WTC11 (cell line): Measurements from ENCODE around the gene EHD4. TPM values are rescaled to one million over a fixed set of nuclear protein-coding genes. Genes with fewer than 3 reads are reported as not detected.

ENCODE experiments used
- ATAC-seq: fragments of 200-7000 bp; cut with Tn5 transposase; 2 replicates; pipeline ENCODE4 v1.10.0; 2021; ENCODE audit warnings: mild to moderate bottlenecking, moderate library complexity
- CTCF ChIA-PET: fragments of 300-600 bp; sonication (Branson Sonifier 250); formaldehyde crosslinking; loops from one replicate; lab custom pipeline; 2021; ENCODE audit warnings: antibody characterized with exemption; lab: Charles Lee
- POLR2A ChIA-PET: fragments of 350-600 bp; sonication (Branson Sonifier 250); formaldehyde crosslinking; loops from one replicate; lab custom pipeline; 2021; ENCODE audit warnings: antibody characterized with exemption; lab: Charles Lee
- DNase-seq: peaks from one replicate; pipeline ENCODE4 v3.0.0; 2021; ENCODE audit warnings: low spot score
- H3K27ac Mint-ChIP-seq: 2 replicates; pipeline ENCODE4 v1.8.0; 2021; ENCODE audit warnings: mixed read lengths
- H3K27me3 Mint-ChIP-seq: 2 replicates; pipeline ENCODE4 v1.8.0; 2021; ENCODE audit warnings: low read depth, mild to moderate bottlenecking, moderate library complexity, mixed read lengths
- H3K36me3 Mint-ChIP-seq: 2 replicates; pipeline ENCODE4 v1.8.0; 2021; ENCODE audit warnings: mixed read lengths
- H3K4me1 Mint-ChIP-seq: 2 replicates; pipeline ENCODE4 v1.8.0; 2022; ENCODE audit warnings: mixed read lengths
- H3K4me3 Mint-ChIP-seq: 2 replicates; pipeline ENCODE4 v1.8.0; 2021; ENCODE audit warnings: mild to moderate bottlenecking, moderate library complexity, mixed read lengths
- H3K9me3 Mint-ChIP-seq: 2 replicates; pipeline ENCODE4 v1.8.0; 2021; ENCODE audit warnings: mixed read lengths
- ATF3 ChIP-seq: sonication (generic); formaldehyde crosslinking; conservative IDR thresholded peaks from 2 replicates; pipeline ENCODE4 v1.8.1; 2022; ENCODE audit warnings: mild to moderate bottlenecking, missing genetic modification reagents
- ETV6 ChIP-seq: sonication (generic); formaldehyde crosslinking; IDR thresholded peaks from 2 replicates; pipeline ENCODE4 v1.8.1; 2022; ENCODE audit warnings: mild to moderate bottlenecking, missing genetic modification reagents
- FOXJ3 ChIP-seq: sonication (generic); formaldehyde crosslinking; IDR thresholded peaks from 2 replicates; pipeline ENCODE4 v1.9.0; 2021; ENCODE audit warnings: missing genetic modification reagents, mild to moderate bottlenecking, borderline replicate concordance
- FOXP1 ChIP-seq: sonication (generic); formaldehyde crosslinking; IDR thresholded peaks from 2 replicates; pipeline ENCODE4 v1.8.0; 2022; ENCODE audit warnings: missing genetic modification reagents, mild to moderate bottlenecking, moderate library complexity, borderline replicate concordance
- GRHL2 ChIP-seq: fragments of 250-450 bp; sonication (Bioruptor Pico); IDR thresholded peaks from 2 replicates; pipeline ENCODE4 v1.8.0; 2022; ENCODE audit warnings: mild to moderate bottlenecking, moderate library complexity; ENCODE audit not compliant: insufficient replicate concordance, severe bottlenecking
- HMGA2 ChIP-seq: fragments of 250-450 bp; sonication (Bioruptor Pico); IDR thresholded peaks from 2 replicates; pipeline ENCODE4 v1.4.0; 2021; ENCODE audit warnings: mild to moderate bottlenecking, moderate library complexity
- HMGXB4 ChIP-seq: sonication (generic); formaldehyde crosslinking; IDR thresholded peaks from 2 replicates; pipeline ENCODE4 v1.8.1; 2023; ENCODE audit warnings: mild to moderate bottlenecking, moderate library complexity, missing genetic modification reagents
- MLX ChIP-seq: sonication (generic); formaldehyde crosslinking; IDR thresholded peaks from 2 replicates; pipeline ENCODE4 v1.8.1; 2023; ENCODE audit warnings: mild to moderate bottlenecking, missing genetic modification reagents, moderate library complexity
- NR1H2 ChIP-seq: sonication (generic); formaldehyde crosslinking; IDR thresholded peaks from 2 replicates; pipeline ENCODE4 v1.9.0; 2021; ENCODE audit warnings: mild to moderate bottlenecking, moderate library complexity, missing genetic modification reagents
- SOX15 ChIP-seq: fragments of 250-450 bp; sonication (Bioruptor Pico); IDR thresholded peaks from 2 replicates; pipeline ENCODE4 v1.9.0; 2021; ENCODE audit warnings: mild to moderate bottlenecking
- SP1 ChIP-seq: sonication (generic); formaldehyde crosslinking; conservative IDR thresholded peaks from 2 replicates; pipeline ENCODE4 v1.8.1; 2022; ENCODE audit warnings: missing genetic modification reagents
- ZBTB21 ChIP-seq: sonication (generic); formaldehyde crosslinking; IDR thresholded peaks from 2 replicates; pipeline ENCODE4 v1.8.1; 2023; ENCODE audit warnings: mild to moderate bottlenecking, missing genetic modification reagents, borderline replicate concordance
- ZNF232 ChIP-seq: sonication (generic); formaldehyde crosslinking; IDR thresholded peaks from 2 replicates; pipeline ENCODE4 v1.8.0; 2022; ENCODE audit warnings: mild to moderate bottlenecking, missing genetic modification reagents
- ZNF263 ChIP-seq: sonication (generic); formaldehyde crosslinking; IDR thresholded peaks from 2 replicates; pipeline ENCODE4 v1.8.1; 2022; ENCODE audit warnings: low read depth, mild to moderate bottlenecking, moderate library complexity, missing genetic modification reagents
- ZNF317 ChIP-seq: sonication (generic); formaldehyde crosslinking; IDR thresholded peaks from 2 replicates; pipeline ENCODE4 v1.8.1; 2023; ENCODE audit warnings: low read depth, mild to moderate bottlenecking, moderate library complexity, missing genetic modification reagents, borderline replicate concordance
- ZNF423 ChIP-seq: fragments of 250-450 bp; sonication (Bioruptor Pico); IDR thresholded peaks from 2 replicates; pipeline ENCODE4 v2.1.2; 2022; ENCODE audit warnings: mild to moderate bottlenecking, moderate library complexity
- ZNF532 ChIP-seq: fragments of 250-450 bp; sonication (Bioruptor Pico); IDR thresholded peaks from 2 replicates; pipeline ENCODE4 v1.9.0; 2021; ENCODE audit warnings: mild to moderate bottlenecking, borderline replicate concordance
- total RNA-seq: library from RNA; stranded (reverse); gene quantifications from 3 replicates; pipeline ENCODE4 v1.2.3, GENCODE V29; 2021

The EHD4 gene
- total RNA-seq, 1 experiment from 2014 or later, result 23.9 TPM

- Mint-ChIP-seq H3K27me3 (peaks cover 4% of the 10 kb centered on the region; the same call in 1 of the 2 replicates), H3K36me3 (no peaks in the 10 kb centered on the region), H3K27ac (no peak overlapping the region), H3K4me1 (peaks cover 20% of the 10 kb centered on the region), H3K4me3 (no peak overlapping the region), H3K9me3 (no peaks in the 10 kb centered on the region)
- CTCF ChIA-PET, result interaction anchor here (0.7 to 2.3 kb wide), 7 partner anchors 8 to 157 kb away, joined by 3 to 7 read pairs (median 5); partner anchors contain the start of gene EHD4
- ATAC-seq (no peak), DNase-seq (no peak)
- POLR2A ChIA-PET, result no interaction called here
- TF ChIP-seq ZNF423 (CRISPR knock-in tag), result no peak
These were observed 8.4 kb upstream of the EHD4 start for GRCh38 chr15:41980654-41981323.

- Mint-ChIP-seq H3K27me3 (peaks cover 4% of the 10 kb centered on the region; the same call in 1 of the 2 replicates), H3K36me3 (no peaks in the 10 kb centered on the region), H3K27ac (no peak overlapping the region), H3K4me3 (no peak overlapping the region)
- CTCF ChIA-PET, result interaction anchor here (1.0 to 2.3 kb wide), 4 partner anchors 9 to 158 kb away, joined by 3 to 7 read pairs (median 4); no protein-coding TSS in a partner anchor
- POLR2A ChIA-PET, result interaction anchor here (0.7 kb wide), 1 partner anchor 41 kb away, joined by 5 read pairs; the partner anchor contains the start of gene PLA2G4E
- ATAC-seq, result no peak
- TF ChIP-seq ZNF263 (CRISPR knock-in tag) (no peak), SP1 (CRISPR knock-in tag) (no peak), NR1H2 (CRISPR knock-in tag) (no peak), HMGXB4 (no peak), HMGA2 (CRISPR knock-in tag) (no peak), ZNF532 (CRISPR knock-in tag) (no peak), SOX15 (CRISPR knock-in tag) (no peak), MLX (CRISPR knock-in tag) (no peak), ZNF232 (CRISPR knock-in tag) (no peak), ETV6 (no peak), GRHL2 (CRISPR knock-in tag) (no peak), FOXJ3 (CRISPR knock-in tag) (no peak), ZBTB21 (CRISPR knock-in tag) (no peak), ATF3 (no peak), FOXP1 (CRISPR knock-in tag) (no peak), ZNF317 (CRISPR knock-in tag) (no peak)
- TF ChIP-seq, all 79 proteins: peak for 0
- H3K4me1 Mint-ChIP-seq, result peaks cover 20% of the 10 kb centered on the region
- no peak for DNase-seq
- no peaks in the 10 kb centered on the region for H3K9me3 Mint-ChIP-seq
These were observed 7.3 kb upstream of the EHD4 start for GRCh38 chr15:41979493-41980266.
